Smooth muscle cell of the brain vasculature (primary cell): Measurements from ENCODE around the gene KRTAP3-3.
"Not testable (repeated sequence)": the region's sequence is repeated elsewhere in the genome, so short reads cannot be mapped to it uniquely, and the experiment has no call there.

ENCODE experiments used
- DNase-seq: peaks from one replicate; pipeline ENCODE4 v3.0.0-alpha.2; 2012; ENCODE audit warnings: low read depth, low spot score

KRTAP3-3 gene

DNA sequence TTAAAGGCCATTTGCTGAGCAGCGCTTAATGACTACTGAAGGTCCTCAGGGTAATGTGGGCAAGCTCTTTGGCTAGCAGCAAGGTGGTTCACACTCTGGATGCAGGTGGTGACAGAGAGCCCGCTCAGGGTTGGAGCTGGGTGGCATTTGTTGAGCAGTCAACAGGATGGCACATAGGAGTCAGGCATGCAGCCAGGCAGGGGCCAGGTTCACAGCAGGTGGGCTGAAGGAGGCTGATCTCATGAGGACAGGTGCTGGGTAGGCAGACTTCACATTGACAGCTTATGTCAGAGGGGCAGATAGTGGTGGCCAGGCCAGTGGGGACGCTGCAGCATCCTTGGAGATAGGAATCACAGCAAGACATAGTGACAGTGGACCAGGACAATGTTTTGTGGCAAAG, 10.4 kb upstream of the KRTAP3-3 start:
- DNase-seq: no peak

DNA sequence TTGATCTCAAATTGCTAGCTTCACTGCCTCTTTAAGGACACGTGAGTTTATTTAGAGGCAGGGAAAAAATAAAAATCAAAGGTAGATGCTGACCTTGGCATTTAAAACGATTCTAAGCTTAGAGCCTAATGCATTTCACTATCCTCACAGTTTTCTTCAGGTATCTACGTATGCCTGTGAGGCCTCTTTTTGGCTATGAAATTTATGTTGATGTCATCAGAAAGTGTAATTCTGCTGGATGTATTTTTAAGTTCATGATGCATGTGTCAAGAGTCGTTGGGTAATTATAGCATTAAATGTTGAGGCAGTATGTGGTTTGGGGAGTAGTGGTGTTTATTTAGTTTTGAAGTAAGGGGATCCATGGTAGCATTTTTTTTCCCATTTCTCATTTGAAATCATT, 10.0 kb upstream of the KRTAP3-3 start:
- DNase-seq: no peak

DNA sequence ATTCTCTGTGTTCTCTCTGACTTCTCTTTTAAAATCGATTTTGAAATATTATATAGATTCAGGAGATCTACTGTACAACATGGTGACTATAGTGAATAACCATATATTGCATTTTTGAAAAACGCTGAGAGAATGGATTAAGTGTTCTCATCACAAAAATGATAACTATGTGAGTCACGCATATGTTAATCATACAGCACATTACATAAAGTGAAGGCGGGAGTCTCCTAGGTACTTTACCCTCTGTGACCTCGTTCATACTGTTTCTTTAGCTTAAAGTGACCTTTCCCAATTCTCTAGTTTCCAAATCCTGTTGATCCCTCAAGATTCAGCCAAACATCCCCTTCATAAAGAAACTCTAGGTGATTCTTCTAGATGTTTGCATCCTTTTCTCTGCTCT, 8.8 kb upstream of the KRTAP3-3 start:
- DNase-seq: no peak

DNA sequence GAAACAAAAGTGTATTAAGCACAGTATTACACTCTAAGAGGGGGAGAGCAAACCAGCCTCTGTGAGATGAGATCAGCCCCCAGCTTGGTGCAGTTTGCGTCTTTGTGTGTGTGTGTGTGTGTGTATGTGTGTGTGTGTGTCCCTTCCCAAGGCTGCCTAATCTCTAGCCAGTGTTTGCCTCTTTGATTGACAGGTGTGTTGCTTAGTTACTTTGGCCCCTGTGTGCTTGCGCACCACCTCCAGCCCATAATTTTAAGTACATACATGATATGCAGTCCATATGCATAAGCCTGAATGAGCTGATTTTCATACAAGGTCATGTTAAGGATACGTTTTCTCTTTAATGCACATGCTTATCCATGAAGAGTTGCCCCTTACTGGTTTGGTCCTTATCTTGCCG, 7.8 kb upstream of the KRTAP3-3 start:
- no peak for DNase-seq

DNA sequence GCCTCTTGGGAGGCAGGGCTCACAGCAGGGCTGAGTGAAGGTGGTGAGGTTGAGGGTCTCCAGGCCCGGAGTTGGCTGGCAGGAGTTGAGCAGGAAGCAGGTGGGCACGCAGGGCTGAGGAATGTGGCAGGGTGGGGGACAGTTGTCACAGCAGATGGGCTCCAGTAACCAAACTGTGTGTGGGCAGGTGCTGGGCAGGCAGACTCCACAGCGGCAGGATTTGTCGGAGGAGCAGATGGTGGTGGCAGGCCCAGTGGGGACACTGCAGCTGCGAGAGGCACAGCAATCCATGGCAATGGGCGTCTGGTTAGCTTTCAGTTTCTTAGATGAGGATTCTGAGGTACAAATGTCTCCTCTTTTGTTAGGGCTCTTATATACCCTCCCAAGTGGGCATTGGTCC, 5.6 kb upstream of the KRTAP3-3 start, which contains the start of gene KRTAP3-2:
KRTAP3-2 (minus strand) TSS at position 344 of the 400 bp plus-strand sequence; CDS start at position 291, 53 bp downstream.
- DNase-seq: not testable (repeated sequence)

DNA sequence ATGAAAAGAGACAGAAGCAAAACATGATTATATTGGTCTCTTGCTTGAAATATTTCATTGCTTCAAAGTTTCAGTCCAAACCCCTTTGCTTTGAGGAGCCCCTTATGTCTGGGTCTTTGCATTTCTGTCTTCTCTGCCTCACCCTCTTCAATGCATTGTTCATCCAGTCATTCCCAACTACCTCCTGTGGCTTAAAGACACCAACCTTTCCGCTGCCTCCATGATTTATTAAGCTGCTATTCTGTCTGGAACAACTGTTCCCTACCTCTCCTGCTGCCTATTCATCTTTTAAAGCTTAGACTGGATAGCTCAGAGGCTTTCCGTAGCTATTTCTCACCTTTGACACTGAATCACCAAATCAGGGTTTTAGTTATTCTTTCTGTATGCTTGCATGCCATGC, 3.4 kb upstream of the KRTAP3-3 start:
- no peak for DNase-seq

DNA sequence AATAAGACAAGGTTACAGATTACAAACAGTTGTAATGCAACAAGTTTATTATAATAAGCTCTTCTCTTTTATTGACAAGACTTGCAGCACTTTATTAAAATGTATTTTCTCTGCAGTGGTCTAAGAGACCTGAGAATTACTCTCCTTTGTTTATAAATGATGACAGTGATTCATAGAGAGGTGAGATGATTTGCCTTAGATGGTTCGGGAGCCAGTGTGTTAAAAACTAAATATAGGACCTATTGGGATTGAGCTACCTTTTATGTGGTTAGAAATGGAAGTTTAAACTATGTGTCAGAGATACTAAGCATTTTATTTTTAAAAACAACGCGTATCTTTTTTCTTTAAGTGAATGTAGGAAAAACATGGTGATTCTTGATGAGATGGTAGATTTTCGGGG, 2.9 kb upstream of the KRTAP3-3 start:
- no peak for DNase-seq

DNA sequence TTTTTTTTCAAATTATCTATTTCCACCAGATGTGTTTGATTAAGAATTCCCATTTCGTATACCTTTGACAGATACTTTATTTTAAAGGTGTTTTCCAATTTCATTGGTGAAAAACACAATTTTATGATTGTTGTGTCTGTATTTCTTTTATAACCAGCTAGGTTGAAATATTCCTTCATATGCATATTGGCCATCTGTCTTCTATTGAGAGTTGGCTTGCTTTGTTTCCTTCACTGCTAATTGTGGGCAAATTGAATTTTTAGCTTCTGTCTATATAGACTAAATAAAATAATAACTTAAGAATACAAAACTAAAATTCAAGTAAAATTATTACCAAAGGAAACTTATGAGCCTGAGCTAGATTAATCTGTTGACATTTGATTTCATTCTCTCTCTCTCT, 1.2 kb upstream of the KRTAP3-3 start:
- DNase-seq: no peak

DNA sequence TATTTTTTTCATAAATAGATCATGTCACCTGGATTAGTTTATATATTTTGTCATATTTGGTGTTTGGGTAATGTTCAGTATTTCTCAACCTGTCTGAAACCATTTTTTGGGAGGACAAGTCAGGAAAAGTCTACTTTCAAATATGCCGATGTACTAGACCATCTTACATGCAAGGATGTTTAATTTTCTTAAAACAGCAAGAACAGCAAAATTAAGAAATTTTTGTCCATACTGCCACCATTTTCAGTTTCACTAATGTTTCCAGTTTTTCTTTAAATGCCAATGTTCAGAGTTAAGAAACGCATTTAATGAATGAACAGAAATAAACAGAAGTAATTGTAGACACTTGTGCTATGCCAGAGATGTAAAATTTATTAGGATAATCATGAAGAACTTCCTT, 880 bp downstream of the KRTAP3-3 start:
- DNase-seq: no peak

DNA sequence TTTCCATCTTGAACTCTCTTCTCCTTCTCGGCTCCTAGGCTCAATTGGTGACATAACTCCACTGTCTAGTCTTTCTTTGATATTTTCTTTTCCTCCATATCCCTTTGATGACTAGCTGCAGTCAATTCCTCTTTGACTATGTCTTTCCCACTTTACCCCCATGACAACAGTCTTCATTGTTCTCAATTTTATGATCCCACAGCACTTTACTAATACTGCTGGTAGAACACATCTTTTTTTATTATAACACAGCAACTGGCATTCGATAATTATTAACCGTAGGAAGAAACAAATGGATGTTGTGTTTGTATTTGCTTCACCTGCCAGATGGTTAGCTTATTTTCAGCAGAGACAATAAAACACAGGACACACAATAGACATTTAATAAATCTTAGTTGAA, 1.3 kb downstream of the KRTAP3-3 start:
- no peak for DNase-seq

DNA sequence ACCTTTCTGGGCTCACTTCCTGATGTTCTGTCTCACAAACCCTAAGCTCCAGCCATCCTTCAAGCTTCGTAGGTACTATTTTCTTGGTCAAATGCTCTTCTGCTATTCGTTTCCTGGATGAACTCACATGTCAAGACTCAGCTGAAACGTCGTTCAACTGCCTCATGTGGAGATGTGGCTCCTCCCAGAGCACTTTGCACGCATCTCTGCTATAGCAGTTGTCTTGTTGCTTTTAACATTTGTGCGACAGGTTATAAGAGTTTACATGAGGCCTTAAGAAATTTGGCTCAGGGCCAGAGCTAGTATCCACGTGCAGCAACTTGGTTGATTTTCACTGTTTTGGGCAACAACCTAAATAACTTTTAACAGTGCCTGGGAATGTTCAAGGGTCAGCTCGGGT, 7.0 kb downstream of the KRTAP3-3 start:
- no peak for DNase-seq

DNA sequence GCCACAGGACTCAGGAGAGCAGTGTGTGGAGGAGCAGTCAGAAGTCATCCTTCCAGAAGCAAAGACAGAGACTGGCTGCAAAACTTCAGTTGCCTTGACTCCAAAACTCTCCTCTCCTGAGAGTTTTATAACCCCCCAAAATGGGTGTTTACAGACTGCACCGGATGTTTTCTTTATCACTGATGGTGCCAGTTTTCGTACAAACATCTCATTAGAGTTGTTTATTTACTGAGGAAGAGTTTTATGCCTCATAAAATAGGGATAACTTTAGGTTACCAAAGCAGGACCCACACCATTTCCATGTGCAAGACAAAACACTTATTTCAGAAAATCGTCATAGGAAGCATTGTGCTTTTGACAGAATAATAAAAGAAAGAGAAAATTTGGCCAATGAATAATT, 9.7 kb downstream of the KRTAP3-3 start, which contains the start of gene KRT40:
KRT40 (minus strand) TSS at position 101 of the 400 bp plus-strand sequence; CDS start at position 48, 53 bp downstream.
- no peak for DNase-seq

DNA sequence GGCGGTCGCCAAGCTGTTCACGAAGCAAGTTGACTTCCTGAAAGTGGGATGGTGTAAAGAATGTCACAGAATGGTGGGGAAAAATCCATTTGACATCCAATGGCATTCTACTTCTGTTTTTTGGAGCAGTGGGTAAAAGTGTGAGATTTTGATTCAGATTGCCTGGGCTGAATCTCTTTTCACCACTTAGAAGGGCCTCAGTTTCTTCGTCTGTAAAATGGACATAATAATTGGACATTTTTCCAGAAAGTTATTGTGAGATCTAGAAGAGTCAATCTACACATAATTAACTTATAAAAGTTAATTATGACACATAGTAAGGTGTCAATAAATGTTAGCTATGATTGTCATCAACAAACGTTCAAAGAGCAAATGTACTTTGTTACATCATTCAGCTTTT, 12.8 kb downstream of the KRTAP3-3 start:
- no peak for DNase-seq

DNA sequence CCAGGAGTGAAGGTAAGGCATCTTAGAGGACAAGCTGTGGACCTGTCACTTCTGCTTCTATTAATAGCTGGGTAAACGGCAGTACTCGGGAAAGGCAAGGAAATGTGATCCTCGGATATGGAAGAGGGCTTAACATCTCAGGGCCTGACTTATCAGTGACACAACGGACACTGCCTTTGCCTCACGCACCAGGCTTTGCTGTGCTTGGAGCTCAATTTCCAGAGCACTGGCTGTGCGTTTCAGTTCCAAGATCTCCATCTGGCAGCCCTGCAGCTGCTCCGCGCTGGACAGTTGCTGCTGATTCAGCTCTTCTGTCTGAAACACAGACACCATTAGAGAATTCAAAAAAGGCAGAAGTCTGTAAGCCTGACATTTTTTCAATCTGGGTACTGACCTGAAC, 13.4 kb downstream of the KRTAP3-3 start:
- DNase-seq: peak; percentile 20

DNA sequence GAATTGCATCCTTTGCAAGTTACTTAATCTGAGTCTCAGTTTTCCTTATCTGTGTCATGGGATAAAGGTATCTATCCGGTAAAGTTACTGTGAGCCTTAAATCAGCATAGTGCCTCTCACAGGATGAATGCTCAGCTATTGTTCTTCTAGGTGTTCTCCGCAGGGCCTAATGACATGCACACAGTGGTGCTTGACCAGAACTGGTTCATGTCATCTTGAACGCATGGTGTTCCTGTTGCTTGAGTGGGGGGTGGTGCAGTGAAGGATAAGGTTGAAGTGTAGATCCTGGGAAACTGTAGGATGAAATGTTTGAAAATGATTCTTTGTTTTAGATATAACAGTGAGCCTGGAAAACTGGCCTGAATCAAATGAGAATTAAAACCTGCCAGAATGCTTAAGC, 13.8 kb downstream of the KRTAP3-3 start:
- DNase-seq: no peak

DNA sequence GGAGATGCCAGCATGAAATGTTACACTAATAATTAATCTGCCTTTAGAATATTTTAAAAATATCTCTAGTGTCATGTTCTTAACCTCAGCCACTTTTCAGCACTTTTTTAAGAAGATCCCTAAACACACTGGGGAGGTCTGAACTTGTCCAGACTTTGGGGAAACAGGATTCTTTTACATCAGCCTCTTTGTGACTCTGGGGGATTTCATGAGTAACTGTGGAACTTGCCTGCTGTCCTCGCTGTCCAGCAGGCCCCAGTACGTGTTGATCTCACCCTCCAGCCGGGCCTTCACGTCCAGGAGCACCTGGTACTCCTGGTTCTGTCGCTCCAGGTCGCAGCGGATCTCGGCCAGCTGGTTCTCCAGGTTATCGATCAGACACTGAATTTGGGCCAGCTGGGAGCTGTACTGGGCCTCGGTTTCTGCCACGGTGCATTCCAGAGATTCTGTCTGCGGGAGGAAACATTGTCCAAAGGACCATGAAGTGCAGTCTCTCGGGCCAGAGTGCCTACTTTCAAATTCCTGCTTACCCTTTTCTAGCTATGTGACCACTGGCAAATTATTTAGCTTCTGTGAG, 15.3 kb downstream of the KRTAP3-3 start:
- DNase-seq: no peak

DNA sequence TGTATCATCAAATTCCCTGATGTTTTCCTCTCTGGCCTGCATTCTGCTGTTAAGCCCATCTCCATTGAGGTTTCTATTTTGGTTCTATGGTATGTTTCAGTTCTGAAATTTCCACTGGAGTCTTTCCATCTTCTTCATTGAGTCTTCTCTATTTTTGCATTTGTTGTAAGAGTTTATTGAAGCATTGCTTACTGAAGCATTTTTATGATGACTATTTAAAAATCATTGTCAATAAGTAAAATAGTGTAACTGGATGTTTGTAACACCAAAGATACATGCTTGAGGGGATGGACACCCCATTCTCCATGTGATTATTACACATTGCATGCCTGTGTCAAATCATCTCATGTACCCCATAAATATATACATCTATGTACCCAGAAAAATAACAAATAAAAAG, 18.4 kb downstream of the KRTAP3-3 start:
- no peak for DNase-seq

DNA sequence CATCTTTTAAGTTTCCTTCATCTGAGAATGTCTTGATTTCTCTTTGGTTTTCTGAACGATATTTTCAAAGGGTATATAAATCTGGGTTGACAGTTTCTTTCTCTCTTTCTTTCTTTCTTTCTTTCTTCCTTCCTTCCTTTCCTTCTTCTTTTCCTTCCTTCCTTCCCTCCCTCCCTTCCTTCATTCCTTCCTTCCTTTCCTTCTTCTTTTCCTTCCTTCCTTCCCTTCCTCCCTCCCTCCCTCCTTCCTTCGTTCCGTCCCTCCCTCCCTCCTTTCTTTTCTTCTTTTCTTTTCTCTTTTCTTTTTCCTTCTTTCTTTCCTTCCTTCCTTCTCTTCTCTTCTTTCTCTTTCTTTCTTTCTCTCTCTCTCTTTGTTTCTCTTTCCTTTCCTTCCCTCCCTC, 19.6 kb downstream of the KRTAP3-3 start:
- DNase-seq: no peak

DNA sequence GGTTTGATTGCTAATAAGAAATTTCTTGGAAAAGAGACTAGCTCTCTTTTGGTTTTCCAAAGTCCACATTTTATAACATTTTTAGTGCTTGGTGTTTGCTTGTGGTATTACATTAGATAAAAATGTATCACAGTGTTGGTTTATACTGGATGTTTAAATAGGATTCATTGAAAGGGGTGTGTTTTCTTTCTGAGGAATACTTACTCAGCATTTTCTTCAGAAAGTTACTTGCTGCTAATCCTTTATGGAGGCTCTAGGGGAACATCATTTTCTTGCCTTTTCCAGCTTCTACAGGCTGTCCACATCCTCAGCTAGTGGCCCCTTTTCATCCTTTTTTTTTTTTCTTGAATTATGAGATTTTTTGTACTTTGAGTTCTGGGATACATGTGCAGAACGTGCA, 26.4 kb downstream of the KRTAP3-3 start:
- DNase-seq: no peak

DNA sequence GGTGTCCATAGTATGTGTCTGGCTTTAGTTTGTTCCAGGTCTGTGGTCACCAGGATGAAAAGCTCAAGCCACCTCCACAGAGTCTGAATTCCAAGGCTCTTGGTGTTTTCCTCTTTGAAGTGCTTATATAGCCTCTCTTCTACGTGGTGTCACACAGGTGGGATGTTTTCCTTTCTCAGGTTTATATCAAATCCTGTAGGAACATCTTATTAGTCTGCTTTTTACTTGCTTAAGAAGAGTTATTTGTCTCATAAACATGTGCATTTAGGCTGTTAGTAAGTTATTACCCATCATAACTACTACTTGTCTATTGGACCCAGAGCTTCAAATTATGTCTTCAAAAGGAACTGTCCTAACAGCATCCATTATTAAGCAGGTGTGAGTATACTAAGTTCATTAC, 27.1 kb downstream of the KRTAP3-3 start, which contains the start of gene KRT39:
KRT39 (minus strand) TSS at position 101 of the 400 bp plus-strand sequence; CDS start at position 9, 92 bp downstream.
- DNase-seq: no peak

DNA sequence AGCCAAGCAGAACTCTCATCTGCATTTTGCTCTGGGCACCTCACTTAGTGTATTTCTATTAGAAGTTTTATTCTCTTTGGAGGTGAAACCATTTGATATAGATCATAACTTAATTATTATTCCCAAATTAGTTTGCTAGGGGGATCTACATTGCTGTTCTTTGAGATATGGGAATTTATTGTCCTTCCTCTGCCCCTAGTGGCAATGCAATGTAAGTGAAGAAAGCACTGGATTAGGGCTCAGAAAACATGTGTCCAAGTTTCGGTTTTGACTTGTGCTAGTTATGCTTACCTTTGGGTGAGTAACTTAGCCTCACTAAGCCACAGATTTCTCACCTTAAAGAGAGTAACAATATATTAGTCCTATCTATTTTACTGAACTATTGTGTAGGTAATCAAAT, 30.1 kb downstream of the KRTAP3-3 start:
- DNase-seq: no peak

DNA sequence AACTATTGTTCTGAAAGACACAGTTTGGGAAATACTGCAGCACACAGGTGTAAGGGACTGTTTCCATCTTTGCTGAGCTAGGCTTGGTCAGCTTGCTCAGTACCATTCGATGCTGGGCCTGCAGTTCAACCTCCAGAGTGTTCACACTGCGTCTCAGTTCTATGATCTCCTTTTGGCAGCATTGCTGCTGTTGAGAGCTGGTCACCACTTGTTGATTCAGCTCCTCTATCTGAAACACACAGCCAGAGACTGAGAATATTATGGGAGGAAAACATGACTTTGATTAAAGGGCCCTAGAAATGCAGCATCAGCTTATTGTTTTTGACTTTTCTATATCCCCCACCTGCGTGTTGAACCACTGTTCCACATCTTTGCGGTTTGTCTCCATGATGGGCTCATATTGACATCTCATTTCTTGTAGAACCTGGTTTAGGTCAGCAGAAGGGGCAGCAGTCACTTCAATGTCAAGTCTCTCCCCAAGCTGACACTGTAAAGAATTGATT, 31.9 kb downstream of the KRTAP3-3 start:
- DNase-seq: no peak

DNA sequence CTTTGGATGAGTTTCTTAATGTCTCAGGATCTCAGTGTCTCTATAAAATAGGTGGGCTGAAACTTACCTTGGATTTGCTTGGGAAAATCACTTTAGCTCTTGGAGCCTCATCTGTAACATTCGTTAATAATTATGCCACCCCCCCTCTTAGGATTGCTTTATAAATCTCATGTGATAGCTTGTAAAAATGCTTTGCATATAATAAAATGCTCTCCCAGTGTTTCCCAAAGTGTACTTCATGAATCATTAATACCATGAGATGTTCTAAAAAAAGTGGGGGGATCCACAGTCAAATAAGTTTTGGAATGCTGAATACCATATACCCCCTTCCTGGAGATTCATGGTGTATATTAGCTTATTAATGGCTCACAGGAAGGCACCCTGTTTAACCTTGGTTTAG, 32.4 kb downstream of the KRTAP3-3 start:
- DNase-seq: no peak

DNA sequence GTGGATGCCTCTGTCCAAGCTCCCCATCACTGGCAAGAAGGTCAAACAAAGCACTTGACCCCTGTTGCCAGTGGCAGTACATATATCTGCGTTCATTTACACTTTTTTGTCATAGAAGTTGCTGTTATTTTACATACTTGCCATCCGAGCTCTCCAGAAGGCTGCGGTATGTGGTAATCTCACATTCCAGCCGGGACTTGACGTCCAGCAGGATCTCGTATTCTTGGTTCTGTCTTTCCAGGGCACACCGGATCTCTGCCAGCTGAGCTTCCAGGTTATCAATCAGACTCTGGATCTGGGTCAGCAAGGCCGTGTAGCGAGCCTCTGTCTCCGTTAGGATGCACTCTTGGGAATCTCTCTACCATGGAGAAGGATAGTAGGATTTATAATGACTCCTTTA, 33.8 kb downstream of the KRTAP3-3 start:
- DNase-seq: no peak
